ENCODE results near the gene PRPF40A. TPM values are rescaled to one million over a fixed set of nuclear protein-coding genes. Genes with fewer than 3 reads are reported as not detected.

The PRPF40A gene
- total and polyA plus RNA-seq, 2 donors (not counting 1 experiment from before 2014, with no cell fraction given) = 91.7 to 105 TPM

GRCh38 chr2:152710713-152711112, 6.5 kb downstream of the PRPF40A start:
- no peak overlapping the region for H3K27ac ChIP-seq (ENCODE audit: insufficient read depth, low read length)

GRCh38 chr2:152708742-152709141, 8.5 kb downstream of the PRPF40A start:
- Histone ChIP-seq H3K4me1 (ENCODE audit: control insufficient read depth, extremely low read depth, insufficient read depth, low read length) (no peaks in the 10 kb centered on the region), H3K27me3 (ENCODE audit: control insufficient read depth, insufficient read depth, low read length) (no peaks in the 10 kb centered on the region), H3K4me2 (ENCODE audit: extremely low read depth, insufficient read depth, low read length) (no peak overlapping the region), H4K20me1 (ENCODE audit: control insufficient read depth, extremely low read depth, insufficient read depth, low read length) (no peaks in the 10 kb centered on the region), H3K9ac (ENCODE audit: insufficient read depth, low read length) (no peak overlapping the region), H3K36me3 (ENCODE audit: control insufficient read depth, insufficient read depth, low read length) (peaks cover 2% of the 10 kb centered on the region), H3K79me2 (ENCODE audit: control insufficient read depth, insufficient read depth, low read length) (peaks cover 89% of the 10 kb centered on the region), H2AFZ (ENCODE audit: low read length) (no peak overlapping the region), H3K27ac (ENCODE audit: insufficient read depth, low read length) (no peak overlapping the region), H3K4me3 (replicated peaks in 1 of 4; ENCODE audit: control extremely low read depth in 1 of 4, insufficient read depth in 1 of 4, low read depth in 3 of 4, low read length in 4 of 4) (no peak overlapping the region), H3K9me3 (ENCODE audit: control insufficient read depth, insufficient read depth, low read depth, low read length) (no peaks in the 10 kb centered on the region)
- TF ChIP-seq EZH2 (IDR thresholded peaks at IDR 0.05; ENCODE audit: low read length, missing control alignments) (no peak), CTCF (conservative IDR thresholded peaks at IDR 0.05 in 1 of 2, IDR thresholded peaks at IDR 0.05 in 1 of 2; ENCODE audit: low read depth in 1 of 2, low read length in 2 of 2) (no peak)
- DNase-seq (ENCODE audit: low read depth in 2 of 2) = no peak

More at GRCh38 chr2:152710713-152711112, 6.5 kb downstream of the PRPF40A start:
- no peak overlapping the region for H2AFZ ChIP-seq (ENCODE audit: low read length)
- no peaks in the 10 kb centered on the region for H3K9me3 ChIP-seq (ENCODE audit: control insufficient read depth, insufficient read depth, low read depth, low read length)
- peaks cover 2% of the 10 kb centered on the region for H3K36me3 ChIP-seq (ENCODE audit: control insufficient read depth, insufficient read depth, low read length)
- TF ChIP-seq EZH2 (IDR thresholded peaks at IDR 0.05; ENCODE audit: low read length, missing control alignments) = no peak
- TF ChIP-seq CTCF (conservative IDR thresholded peaks at IDR 0.05 in 1 of 2, IDR thresholded peaks at IDR 0.05 in 1 of 2; ENCODE audit: low read depth in 1 of 2, low read length in 2 of 2) = no peak
- H3K4me3 ChIP-seq (replicated peaks in 1 of 4; ENCODE audit: control extremely low read depth in 1 of 4, insufficient read depth in 1 of 4, low read depth in 3 of 4, low read length in 4 of 4) = no peak overlapping the region
- H3K4me1 ChIP-seq (ENCODE audit: control insufficient read depth, extremely low read depth, insufficient read depth, low read length) = no peaks in the 10 kb centered on the region
- no peak overlapping the region for H3K4me2 ChIP-seq (ENCODE audit: extremely low read depth, insufficient read depth, low read length)
- H3K79me2 ChIP-seq (ENCODE audit: control insufficient read depth, insufficient read depth, low read length) = peaks cover 90% of the 10 kb centered on the region
- peak in 1 of 2 donors; percentile 81 for DNase-seq (ENCODE audit: low read depth in 2 of 2)
- no peaks in the 10 kb centered on the region for H3K27me3 ChIP-seq (ENCODE audit: control insufficient read depth, insufficient read depth, low read length)
- no peak overlapping the region for H3K9ac ChIP-seq (ENCODE audit: insufficient read depth, low read length)
- no peaks in the 10 kb centered on the region for H4K20me1 ChIP-seq (ENCODE audit: control insufficient read depth, extremely low read depth, insufficient read depth, low read length)

- TF ChIP-seq CTCF (conservative IDR thresholded peaks at IDR 0.05 in 1 of 2, IDR thresholded peaks at IDR 0.05 in 1 of 2; ENCODE audit: low read depth in 1 of 2, low read length in 2 of 2) = no peak
- TF ChIP-seq EZH2 (IDR thresholded peaks at IDR 0.05; ENCODE audit: low read length, missing control alignments) = no peak
- Histone ChIP-seq H4K20me1 (ENCODE audit: control insufficient read depth, extremely low read depth, insufficient read depth, low read length) (no peaks in the 10 kb centered on the region), H3K36me3 (ENCODE audit: control insufficient read depth, insufficient read depth, low read length) (peaks cover 2% of the 10 kb centered on the region), H3K4me1 (ENCODE audit: control insufficient read depth, extremely low read depth, insufficient read depth, low read length) (no peaks in the 10 kb centered on the region), H3K9ac (ENCODE audit: insufficient read depth, low read length) (no peak overlapping the region), H3K4me2 (ENCODE audit: extremely low read depth, insufficient read depth, low read length) (no peak overlapping the region), H2AFZ (ENCODE audit: low read length) (no peak overlapping the region), H3K9me3 (ENCODE audit: control insufficient read depth, insufficient read depth, low read depth, low read length) (no peaks in the 10 kb centered on the region), H3K4me3 (replicated peaks in 1 of 4; ENCODE audit: control extremely low read depth in 1 of 4, insufficient read depth in 1 of 4, low read depth in 3 of 4, low read length in 4 of 4) (no peak overlapping the region), H3K27me3 (ENCODE audit: control insufficient read depth, insufficient read depth, low read length) (no peaks in the 10 kb centered on the region), H3K27ac (ENCODE audit: insufficient read depth, low read length) (no peak overlapping the region), H3K79me2 (ENCODE audit: control insufficient read depth, insufficient read depth, low read length) (peaks cover 93% of the 10 kb centered on the region)
- DNase-seq (ENCODE audit: low read depth in 2 of 2) = no peak
Measured at GRCh38 chr2:152706477-152707021, 10.7 kb downstream of the PRPF40A start.
